NCI-H524 treated with DMSO at 0.1 percent for 48 hours (cell line): ENCODE data around the gene TP53I13.
A peak's percentile ranks its signal among the peaks of the same experiment; 100 is the strongest.

ENCODE experiments used
- DNase-seq: peaks from one replicate; lab custom pipeline; 2025; lab: John Stamatoyannopoulos, UW

Gene TP53I13

GRCh38 chr17:29593591-29594518 is 25.4 kb downstream of the TP53I13 start:
- DNase-seq = no peak

- no peak for DNase-seq
Observed at GRCh38 chr17:29594519-29595090, 26.1 kb downstream of the TP53I13 start.

GRCh38 chr17:29595107-29595942 is 26.8 kb downstream of the TP53I13 start:
- no peak for DNase-seq

- DNase-seq = no peak
Observed at GRCh38 chr17:29595943-29596774, 27.7 kb downstream of the TP53I13 start.

GRCh38 chr17:29596811-29597210 is 28.3 kb downstream of the TP53I13 start:
- DNase-seq = no peak

- DNase-seq = peak; percentile 18
Observed at GRCh38 chr17:29597361-29598172, 29.1 kb downstream of the TP53I13 start.

GRCh38 chr17:29603109-29603674 is 34.7 kb downstream of the TP53I13 start:
- no peak for DNase-seq

GRCh38 chr17:29607557-29608195 is 39.2 kb downstream of the TP53I13 start:
- no peak for DNase-seq

GRCh38 chr17:29608986-29609385 is 40.5 kb downstream of the TP53I13 start:
- DNase-seq = no peak

GRCh38 chr17:29610395-29610794 is 41.9 kb downstream of the TP53I13 start:
- no peak for DNase-seq

GRCh38 chr17:29611351-29612093 is 43.0 kb downstream of the TP53I13 start:
- no peak for DNase-seq

- no peak for DNase-seq
Observed at GRCh38 chr17:29612094-29612403, 43.5 kb downstream of the TP53I13 start.

- no peak for DNase-seq
Observed at GRCh38 chr17:29612404-29613280, 44.1 kb downstream of the TP53I13 start.

- DNase-seq = no peak
Observed at GRCh38 chr17:29613352-29613837, 44.9 kb downstream of the TP53I13 start.

GRCh38 chr17:29613856-29614255 is 45.4 kb downstream of the TP53I13 start:
- DNase-seq = no peak

- DNase-seq = no peak
Observed at GRCh38 chr17:29614349-29615047, 46.0 kb downstream of the TP53I13 start.

- no peak for DNase-seq
Observed at GRCh38 chr17:29615048-29615385, 46.5 kb downstream of the TP53I13 start.
